TTC549 (cell line): ENCODE measurements around the gene WDR89.
"Not testable (repeated sequence)": the region's sequence is repeated elsewhere in the genome, so short reads cannot be mapped to it uniquely, and the experiment has no call there.

Experiments
- FAIRE-seq: peaks from 2 replicates; lab custom pipeline; 2012; peaks lifted over from hg19 to GRCh38; lab: Jason Lieb, UNC

WDR89 gene, protein sequence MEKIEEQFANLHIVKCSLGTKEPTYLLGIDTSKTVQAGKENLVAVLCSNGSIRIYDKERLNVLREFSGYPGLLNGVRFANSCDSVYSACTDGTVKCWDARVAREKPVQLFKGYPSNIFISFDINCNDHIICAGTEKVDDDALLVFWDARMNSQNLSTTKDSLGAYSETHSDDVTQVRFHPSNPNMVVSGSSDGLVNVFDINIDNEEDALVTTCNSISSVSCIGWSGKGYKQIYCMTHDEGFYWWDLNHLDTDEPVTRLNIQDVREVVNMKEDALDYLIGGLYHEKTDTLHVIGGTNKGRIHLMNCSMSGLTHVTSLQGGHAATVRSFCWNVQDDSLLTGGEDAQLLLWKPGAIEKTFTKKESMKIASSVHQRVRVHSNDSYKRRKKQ

DNA sequence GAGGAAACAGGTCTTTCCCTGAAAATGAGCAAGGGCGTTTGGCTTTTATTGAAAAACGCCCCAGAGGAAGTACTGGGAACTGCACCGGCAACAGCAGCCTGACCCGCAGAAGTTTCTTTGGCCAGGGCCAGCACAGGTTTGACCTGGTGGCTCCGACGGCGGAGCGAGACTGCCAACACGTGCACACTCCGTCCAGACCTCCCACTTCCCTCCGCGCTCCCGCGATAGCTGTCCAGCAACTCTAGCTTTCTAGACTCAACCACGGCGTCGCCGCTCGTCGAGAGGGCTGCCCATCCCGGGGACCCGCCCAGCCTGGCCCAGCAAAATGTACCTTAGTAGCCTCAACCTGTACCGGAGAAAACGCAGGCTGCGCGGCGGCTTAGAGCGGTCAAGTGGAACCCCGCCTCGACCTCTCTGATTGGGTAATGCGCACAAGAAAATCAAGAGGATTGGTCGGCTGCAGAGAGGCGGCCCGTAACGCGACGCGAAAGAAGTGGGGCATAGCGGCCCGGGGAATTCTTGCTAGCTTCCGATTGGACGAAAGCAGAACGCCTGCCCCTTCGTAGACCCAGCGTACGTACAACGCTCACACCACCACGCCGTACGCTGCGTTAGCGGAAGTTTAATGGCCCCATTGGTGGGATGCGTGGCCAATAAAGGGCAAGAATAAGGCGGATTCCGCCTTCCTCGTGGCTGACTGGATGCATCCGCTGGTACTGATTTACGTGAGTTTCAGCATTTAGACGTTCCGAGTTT, at the start of gene WDR89:
TSS of gene WDR89 (minus strand) at position 399 of the 756 bp plus-strand sequence. CDS start 41,929 bp downstream, outside the sequence.
- peak; percentile 96 for FAIRE-seq

GRCh38 chr14:63689132-63689531, 47.5 kb upstream of the WDR89 start:
- no peak for FAIRE-seq

DNA sequence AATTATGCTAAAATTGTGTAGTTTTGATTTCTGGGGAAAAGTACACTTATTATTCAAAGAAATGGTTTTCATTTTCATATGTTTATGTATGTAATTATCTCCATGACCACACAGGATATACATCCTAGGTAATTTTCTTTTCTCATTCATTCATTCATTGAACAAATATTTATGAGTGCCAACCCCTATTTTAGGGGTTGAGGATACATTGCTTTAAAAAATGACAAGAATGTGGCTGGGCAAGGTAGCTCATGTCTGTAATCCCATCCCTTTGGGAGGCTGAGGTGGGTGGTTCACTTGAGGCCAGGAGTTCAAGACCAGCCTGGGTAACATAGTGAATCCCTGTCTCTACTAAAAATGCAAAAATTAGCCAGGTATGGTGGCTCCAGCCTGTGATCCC, 45.3 kb upstream of the WDR89 start:
- FAIRE-seq: no peak

DNA sequence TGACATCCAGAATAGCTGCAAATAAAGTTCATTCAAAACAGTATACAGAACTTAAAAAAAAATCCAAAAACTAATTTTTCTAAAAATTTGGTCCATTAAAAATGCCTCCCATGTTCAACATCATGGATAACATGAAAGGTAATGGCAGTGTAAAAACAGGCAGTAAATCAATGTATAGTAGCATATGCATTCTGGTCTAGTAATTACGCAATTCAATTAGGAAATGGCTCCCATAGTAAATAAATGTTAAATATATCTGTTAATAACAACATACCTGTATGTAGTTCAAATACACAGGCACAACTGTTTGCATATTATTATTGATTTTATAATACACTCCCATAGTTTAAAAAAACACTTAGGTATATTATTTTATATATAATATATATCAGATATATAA, 43.7 kb upstream of the WDR89 start:
- peak; percentile 17 for FAIRE-seq

DNA sequence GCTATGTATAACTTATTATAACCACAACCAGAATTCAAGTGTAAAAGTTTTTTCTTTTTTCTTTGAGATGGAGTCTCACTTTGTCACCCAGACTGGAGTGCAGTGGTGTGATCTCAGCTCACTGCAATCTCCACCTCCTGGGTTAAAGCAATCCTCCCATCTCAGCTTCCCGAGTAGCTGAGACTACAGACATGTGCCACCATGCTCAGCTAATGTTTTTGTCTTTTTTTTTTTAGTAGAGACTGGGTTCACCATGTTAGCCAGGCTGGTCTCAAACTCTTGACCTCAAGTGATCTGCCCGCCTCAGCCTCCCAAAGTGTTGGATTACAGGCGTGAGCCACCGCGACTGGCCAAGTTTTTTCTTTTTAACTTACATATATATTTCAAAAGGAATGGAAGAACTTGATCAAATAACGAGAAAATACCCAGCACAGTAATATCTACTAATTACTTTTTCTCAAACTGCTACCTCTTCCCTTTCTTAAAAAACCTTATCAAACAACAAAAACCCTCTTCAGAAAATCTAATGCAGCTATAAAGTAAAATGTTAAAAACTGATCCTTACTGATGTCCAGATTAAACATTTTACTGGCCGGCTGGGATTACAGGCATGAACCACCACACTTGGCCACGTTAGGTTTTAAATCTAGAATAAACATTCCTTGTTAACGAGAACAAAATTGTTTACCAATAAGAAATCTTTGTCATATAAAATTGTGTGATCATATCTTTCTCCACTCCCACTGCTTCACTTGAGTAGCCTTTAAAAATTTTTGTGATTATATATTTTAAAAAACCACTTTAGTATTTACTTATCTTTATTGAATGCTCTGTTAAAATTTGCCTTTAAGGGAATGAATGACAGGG, 41.3 kb upstream of the WDR89 start:
- no peak for FAIRE-seq

DNA sequence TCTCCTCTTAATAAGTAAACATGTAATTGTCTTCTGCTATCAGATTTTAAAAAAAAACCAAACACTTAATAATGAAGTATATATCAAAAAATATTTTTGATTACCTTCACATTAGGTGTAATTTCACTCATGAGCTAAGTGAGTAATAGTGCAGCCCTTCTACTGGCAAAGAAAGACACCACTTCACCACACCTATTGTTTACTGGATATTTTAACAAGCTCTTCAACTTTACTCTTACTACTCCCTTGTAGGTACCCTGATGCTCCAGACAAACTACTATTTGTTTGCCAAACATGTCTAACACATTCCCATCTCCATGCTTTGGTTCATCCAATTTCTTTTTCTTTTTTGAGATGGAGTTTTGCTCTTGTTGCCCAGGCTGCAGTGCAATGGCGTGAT, 36.9 kb upstream of the WDR89 start:
- no peak for FAIRE-seq

DNA sequence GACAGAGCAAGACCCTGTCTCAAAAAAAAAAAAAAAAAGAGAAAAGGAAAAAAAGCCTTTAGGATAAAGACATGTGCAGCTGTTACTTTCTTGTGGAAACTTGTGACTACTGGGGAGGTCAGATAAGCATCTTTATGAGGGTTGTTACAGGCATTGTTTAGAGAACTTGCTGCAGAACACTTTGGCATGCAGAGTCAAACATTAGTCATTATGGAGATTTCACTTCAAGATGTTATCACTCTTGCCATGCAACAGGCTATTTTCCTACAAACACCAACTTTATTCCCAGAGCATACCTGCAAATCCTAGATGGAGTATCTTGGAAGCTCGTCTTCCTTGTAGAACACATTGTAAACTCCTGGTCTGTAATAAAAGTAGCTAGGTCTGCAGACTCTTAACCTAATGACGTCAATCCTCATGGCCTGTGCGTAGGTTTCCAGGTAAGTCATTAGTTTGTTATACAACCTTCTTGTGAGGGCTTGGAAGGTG, 36.3 kb upstream of the WDR89 start:
- FAIRE-seq: no peak

DNA sequence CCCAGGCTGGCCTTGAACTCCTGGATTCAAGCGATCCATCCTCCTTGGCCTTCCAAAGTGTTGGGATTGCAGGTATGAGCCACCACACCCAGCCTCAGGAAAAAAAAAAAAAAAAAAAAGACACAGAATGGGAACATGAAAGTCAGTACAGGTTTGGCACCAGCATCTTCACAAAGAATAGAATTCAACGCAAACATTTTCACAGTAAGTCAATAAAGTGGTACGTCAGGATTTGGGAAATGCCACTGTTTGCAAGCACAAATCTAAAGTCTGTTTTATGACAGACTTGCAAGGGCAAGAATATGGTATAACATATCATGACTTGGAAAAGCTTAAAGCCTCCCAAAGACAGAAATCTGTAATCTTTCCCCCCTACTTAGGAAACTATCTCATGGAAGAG, 34.9 kb upstream of the WDR89 start:
- no peak for FAIRE-seq

DNA sequence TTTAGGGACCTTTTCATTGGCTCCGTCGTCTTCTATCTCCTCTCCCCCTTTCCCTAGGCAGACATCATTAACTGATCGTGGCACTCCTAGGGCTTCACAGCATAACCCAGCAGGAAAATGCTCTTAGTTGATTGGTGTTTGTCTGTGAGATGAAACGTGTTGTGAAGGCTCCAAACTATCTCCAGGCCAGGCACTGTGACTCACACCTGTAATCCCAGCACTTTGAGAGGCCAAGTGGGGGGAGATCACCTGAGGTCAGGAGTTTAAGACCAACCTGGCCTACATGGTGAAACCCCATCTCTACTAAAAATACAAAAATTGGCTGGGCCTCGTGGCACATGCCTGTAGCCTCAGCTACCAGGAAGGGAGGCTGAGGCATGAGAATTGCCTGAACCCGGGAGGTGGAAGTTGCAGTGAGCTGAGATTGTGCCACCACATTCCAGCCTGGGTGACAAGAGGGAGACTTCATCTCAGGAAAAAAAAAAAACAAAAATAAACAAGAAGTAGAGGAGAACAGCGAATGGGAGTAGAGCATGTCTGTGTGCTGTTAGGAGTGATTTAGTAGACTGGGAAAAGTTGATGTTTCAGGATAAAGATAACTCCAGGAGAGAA, 32.3 kb upstream of the WDR89 start:
- FAIRE-seq: no peak

DNA sequence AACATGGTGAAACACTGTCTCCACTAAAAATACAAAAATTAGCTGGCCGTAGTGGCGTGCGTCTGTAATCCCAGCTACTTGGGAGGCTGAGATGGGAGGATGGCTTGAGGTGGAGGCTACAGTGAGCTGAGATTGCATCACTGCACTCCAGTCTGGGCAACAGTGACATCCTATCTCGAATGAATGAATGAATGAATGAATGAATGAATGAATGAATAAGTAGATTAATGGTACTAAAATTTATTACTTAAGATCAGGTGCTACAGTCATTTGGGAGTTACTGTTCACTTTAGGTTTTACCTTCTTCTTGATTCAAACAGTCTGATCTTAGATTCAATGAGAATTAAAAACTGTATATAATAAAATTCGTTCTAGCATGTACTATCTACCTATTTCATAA, 31.6 kb upstream of the WDR89 start:
- no peak for FAIRE-seq

- no peak for FAIRE-seq
Observed at GRCh38 chr14:63672417-63673180, 30.9 kb upstream of the WDR89 start.

GRCh38 chr14:63671987-63672386, 30.3 kb upstream of the WDR89 start:
- FAIRE-seq: no peak

- no peak for FAIRE-seq
Observed at GRCh38 chr14:63670692-63671091, 29.0 kb upstream of the WDR89 start.

- no peak for FAIRE-seq
Observed at GRCh38 chr14:63666335-63666734, 24.7 kb upstream of the WDR89 start.

GRCh38 chr14:63663428-63664341, 22.0 kb upstream of the WDR89 start:
- FAIRE-seq: no peak

DNA sequence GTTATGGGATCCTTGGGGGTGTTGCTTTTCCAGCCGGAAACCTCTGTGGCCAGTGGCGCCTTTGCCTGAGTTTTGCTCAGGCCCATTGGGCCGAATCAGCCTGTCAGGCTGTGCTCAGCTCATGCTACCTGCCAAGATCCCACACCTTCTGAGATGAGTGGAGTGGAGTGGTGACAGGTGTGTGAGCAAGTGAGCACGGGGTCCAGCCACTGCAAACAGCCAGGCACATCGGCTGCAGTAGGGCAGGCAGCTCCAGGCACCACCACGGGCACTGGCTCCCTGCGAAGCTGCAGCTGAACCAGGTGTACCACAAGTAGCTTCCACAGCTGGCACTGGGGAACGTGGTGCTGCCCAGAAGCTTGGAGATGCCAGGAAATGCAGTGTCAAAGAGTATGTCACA, 21.1 kb upstream of the WDR89 start:
- FAIRE-seq: no peak

- FAIRE-seq: not testable (repeated sequence)
Observed at GRCh38 chr14:63661881-63662280, 20.2 kb upstream of the WDR89 start.

GRCh38 chr14:63659726-63660125, 18.1 kb upstream of the WDR89 start:
- FAIRE-seq: no peak

- no peak for FAIRE-seq
Observed at GRCh38 chr14:63656194-63656593, 14.5 kb upstream of the WDR89 start.

DNA sequence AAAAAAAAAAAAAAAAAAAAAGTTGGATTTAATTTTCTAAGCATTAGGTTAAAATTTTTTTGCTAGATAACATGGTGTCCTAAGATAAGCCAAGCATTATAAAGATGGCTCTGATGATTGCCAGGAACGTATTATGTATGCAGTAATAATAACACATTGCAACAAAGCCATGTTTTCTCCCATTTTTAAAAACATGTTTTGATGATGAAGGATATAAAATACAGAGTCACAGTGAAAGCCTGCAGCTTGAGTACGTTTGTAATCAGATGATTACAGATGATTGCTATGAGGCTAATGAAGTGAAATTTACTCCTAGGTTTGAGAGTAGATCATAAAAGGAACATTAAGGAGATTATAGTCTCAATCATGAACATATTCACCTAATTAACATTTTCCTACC, 13.3 kb upstream of the WDR89 start:
- no peak for FAIRE-seq
